Osteoblast (primary cell): Measurements from ENCODE around the gene IRF9. TPM values are rescaled to one million over a fixed set of nuclear protein-coding genes. Genes with fewer than 3 reads are reported as not detected.

Source experiments
- DNase-seq: peaks from one replicate; pipeline ENCODE4 v3.0.0; 2011; ENCODE audit warnings: low spot score, mixed read lengths; ENCODE audit not compliant: insufficient read length; ENCODE audit errors: missing footprints
- H2AFZ ChIP-seq: 2 replicates; pipeline ENCODE4 v1.6.0; 2011; ENCODE audit warnings: mild to moderate bottlenecking, low read length
- H3K27ac ChIP-seq: 2 replicates; pipeline ENCODE4 v1.5.1; 2011; ENCODE audit warnings: mild to moderate bottlenecking, low read depth, low read length, moderate library complexity
- H3K27me3 ChIP-seq: 2 replicates; pipeline ENCODE4 v1.6.0; 2012; ENCODE audit warnings: mild to moderate bottlenecking, control low read depth, inconsistent platforms, low read length, moderate library complexity; ENCODE audit not compliant: insufficient read depth
- H3K36me3 ChIP-seq: 2 replicates; pipeline ENCODE4 v1.5.1; 2011; ENCODE audit warnings: mild to moderate bottlenecking, low read length, control low read depth, moderate library complexity; ENCODE audit not compliant: insufficient read depth
- H3K4me1 ChIP-seq: 2 replicates; pipeline ENCODE4 v1.5.1; 2011; ENCODE audit warnings: mild to moderate bottlenecking, low read length, control low read depth, moderate library complexity; ENCODE audit not compliant: insufficient read depth
- H3K4me2 ChIP-seq: 2 replicates; pipeline ENCODE4 v1.6.0; 2011; ENCODE audit warnings: mild to moderate bottlenecking, low read length; ENCODE audit not compliant: insufficient read depth
- H3K4me3 ChIP-seq: fragments of 200-600 bp; sonication (generic); 3 replicates; pipeline ENCODE4 v1.5.1; 2012; ENCODE audit warnings: mild to moderate bottlenecking, low read length, inconsistent platforms; ENCODE audit not compliant: insufficient read depth
- H3K79me2 ChIP-seq: 2 replicates; pipeline ENCODE4 v1.6.0; 2012; ENCODE audit warnings: mild to moderate bottlenecking, low read length, control low read depth, inconsistent platforms; ENCODE audit not compliant: insufficient read depth
- H3K9me3 ChIP-seq: 2 replicates; pipeline ENCODE4 v1.5.1; 2011; ENCODE audit warnings: low read depth, low read length, control low read depth
- H4K20me1 ChIP-seq: 2 replicates; pipeline ENCODE4 v1.6.0; 2012; ENCODE audit warnings: mild to moderate bottlenecking, low read length, control low read depth; ENCODE audit not compliant: insufficient read depth
- total RNA-seq: library from RNA; depleted of rRNA; stranded (reverse); fragments of >200 nt; gene quantifications from 2 replicates; pipeline ENCODE4 v1.2.3, GENCODE V29; 2012
- TF ChIP-seq, protein P1 (sequence below): IDR thresholded peaks from 2 replicates; pipeline ENCODE4 v1.5.1; 2011; ENCODE audit warnings: mild to moderate bottlenecking, low read depth, low read length, moderate library complexity; ENCODE audit errors: extremely low read depth

The IRF9 gene
- total RNA-seq, 1 donor = 117 TPM

DNA sequence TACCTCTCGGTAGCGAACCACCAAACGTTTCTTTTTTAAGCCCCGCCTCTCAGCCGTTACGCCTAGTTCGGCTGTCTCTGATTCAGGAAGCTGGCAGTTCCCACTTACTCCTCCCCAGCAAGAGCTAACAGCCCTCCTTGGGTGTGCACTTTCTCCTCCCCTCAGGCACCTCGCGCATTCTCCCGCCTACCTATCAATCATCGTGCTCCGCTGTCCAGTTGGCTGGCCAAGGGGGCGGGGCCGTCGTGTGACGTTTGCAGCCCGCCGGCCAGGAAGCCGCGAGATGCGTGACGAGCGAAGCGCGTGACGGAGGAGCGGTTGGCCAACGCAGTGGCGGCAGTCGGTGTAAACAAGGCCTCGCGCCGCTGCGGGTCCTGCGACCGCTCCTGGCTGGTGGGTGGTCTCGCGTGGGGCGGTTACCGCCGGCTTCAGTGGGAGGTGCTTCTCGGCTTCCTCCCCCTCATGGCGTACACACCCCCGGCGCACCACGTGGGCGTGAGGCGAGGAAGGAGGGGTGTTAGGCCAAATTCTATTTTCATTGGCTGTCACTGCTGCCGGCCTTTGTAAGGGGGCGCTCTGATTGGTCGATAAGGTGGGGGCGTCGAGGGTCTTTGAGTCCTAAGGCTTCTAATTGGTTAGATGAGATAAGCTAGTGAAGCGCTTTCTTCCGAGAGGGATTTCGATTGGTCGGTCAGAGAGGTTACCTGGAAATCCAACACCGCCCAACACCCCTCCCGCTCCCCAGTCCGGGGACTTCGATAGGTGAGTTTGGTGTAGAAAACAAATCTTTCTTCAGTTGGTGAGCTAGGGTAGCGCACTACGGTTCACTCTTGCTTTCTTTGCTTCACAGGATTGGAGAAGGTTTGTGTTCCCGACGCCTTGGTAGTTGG, 46.3 kb upstream of the IRF9 start, which contains the start of the genes DCAF11 and NRL:
DCAF11 (plus strand) TSS at position 246 of the 890 bp plus-strand sequence. CDS start 818 bp downstream, outside the sequence.
NRL (minus strand) TSS at position 418 of the 890 bp plus-strand sequence. CDS start 32,101 bp downstream, outside the sequence.
- H3K79me2 ChIP-seq = peaks cover 13% of the 10 kb centered on the region
- H3K4me1 ChIP-seq = peaks cover 14% of the 10 kb centered on the region
- no peaks in the 10 kb centered on the region for H3K9me3 ChIP-seq
- peak within 1 kb of the TSS; percentile 82 for H3K4me3 ChIP-seq
- peak; percentile 99 for DNase-seq
- peak within 1 kb of the TSS; percentile 96 for H3K4me2 ChIP-seq
- H4K20me1 ChIP-seq = no peaks in the 10 kb centered on the region
- H3K27ac ChIP-seq = peak within 1 kb of the TSS; percentile 98
- peaks cover 27% of the 10 kb centered on the region for H3K36me3 ChIP-seq
- no peaks in the 10 kb centered on the region for H3K27me3 ChIP-seq
- TF ChIP-seq, protein P1, sequence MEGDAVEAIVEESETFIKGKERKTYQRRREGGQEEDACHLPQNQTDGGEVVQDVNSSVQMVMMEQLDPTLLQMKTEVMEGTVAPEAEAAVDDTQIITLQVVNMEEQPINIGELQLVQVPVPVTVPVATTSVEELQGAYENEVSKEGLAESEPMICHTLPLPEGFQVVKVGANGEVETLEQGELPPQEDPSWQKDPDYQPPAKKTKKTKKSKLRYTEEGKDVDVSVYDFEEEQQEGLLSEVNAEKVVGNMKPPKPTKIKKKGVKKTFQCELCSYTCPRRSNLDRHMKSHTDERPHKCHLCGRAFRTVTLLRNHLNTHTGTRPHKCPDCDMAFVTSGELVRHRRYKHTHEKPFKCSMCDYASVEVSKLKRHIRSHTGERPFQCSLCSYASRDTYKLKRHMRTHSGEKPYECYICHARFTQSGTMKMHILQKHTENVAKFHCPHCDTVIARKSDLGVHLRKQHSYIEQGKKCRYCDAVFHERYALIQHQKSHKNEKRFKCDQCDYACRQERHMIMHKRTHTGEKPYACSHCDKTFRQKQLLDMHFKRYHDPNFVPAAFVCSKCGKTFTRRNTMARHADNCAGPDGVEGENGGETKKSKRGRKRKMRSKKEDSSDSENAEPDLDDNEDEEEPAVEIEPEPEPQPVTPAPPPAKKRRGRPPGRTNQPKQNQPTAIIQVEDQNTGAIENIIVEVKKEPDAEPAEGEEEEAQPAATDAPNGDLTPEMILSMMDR = no peak
- H2AFZ ChIP-seq = peak within 1 kb of the TSS; percentile 87

DNA sequence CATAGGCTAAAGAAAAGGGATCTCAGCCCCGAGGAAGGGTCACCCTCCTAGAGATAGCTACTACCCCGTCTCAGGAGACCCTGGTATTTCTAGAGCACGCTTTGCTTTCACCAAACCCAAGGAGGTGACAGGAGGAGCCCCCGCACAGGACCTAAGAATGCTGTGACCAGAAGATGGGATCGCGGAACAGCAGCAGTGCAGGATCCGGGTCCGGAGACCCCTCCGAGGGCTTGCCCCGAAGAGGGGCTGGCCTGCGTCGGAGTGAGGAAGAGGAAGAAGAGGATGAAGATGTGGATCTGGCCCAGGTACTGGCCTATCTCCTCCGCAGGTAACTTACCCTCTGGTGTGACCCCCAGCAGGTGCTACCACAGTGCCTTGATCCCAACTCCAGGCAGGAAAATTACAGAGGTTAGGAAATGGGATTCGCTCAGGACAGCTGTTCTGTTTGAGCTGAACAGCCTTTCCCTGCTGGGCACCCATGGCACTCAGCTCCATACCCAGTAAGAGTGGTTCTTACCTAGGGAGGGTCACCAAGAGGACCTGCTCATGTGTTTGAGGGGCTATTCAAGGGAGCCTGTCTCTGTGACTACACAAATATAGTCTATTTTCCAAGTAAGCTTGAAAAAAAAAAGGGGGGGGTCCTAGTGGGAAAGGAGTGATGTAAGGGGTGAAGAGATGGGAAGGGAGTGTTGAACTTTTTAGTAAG, 45.5 kb upstream of the IRF9 start:
- peak overlapping the region; percentile 98 for H3K27ac ChIP-seq
- H3K4me1 ChIP-seq = peaks cover 14% of the 10 kb centered on the region
- peak overlapping the region; percentile 82 for H3K4me3 ChIP-seq
- peak overlapping the region; percentile 87 for H2AFZ ChIP-seq
- H4K20me1 ChIP-seq = no peaks in the 10 kb centered on the region
- peak overlapping the region; percentile 96 for H3K4me2 ChIP-seq
- H3K79me2 ChIP-seq = peaks cover 13% of the 10 kb centered on the region
- TF ChIP-seq, protein P1 = no peak
- DNase-seq = peak; percentile 67
- no peaks in the 10 kb centered on the region for H3K27me3 ChIP-seq
- H3K9me3 ChIP-seq = no peaks in the 10 kb centered on the region
- peaks cover 30% of the 10 kb centered on the region for H3K36me3 ChIP-seq

DNA sequence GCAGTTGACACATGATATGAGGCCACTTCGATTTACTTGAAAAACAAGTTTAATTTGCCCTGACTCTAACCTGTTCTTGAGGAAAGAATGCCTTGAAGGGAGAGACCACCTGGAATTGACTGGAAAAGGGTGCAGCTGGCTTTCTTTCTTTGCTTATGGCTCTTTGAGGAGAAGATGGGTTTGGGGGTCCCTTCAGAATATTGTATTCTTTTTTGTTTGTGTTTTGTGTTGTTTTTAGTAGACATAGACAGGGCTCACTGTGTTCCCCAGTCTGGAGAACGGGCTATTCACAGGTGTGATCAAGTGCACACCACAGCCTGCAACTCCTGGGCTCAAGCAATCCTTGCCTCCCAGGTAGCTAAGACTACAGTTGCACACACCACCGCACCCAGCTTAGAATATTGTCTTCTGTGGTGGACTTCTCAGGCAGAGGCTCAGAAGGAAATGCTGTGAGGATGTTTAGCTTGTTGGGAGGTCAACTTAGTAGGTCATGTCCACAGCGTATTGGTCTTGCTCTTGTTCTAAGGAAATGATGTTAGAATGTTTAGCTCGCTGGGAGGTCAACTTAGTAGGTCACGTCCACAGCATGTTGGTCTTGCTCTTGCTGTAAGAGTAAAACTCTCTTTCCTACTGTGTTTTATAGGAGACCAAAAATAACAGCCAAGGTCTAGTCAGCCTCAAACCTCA, 44.8 kb upstream of the IRF9 start:
- peak overlapping the region; percentile 82 for H3K4me3 ChIP-seq
- DNase-seq = no peak
- no peaks in the 10 kb centered on the region for H4K20me1 ChIP-seq
- H3K27me3 ChIP-seq = no peaks in the 10 kb centered on the region
- TF ChIP-seq, protein P1 = no peak
- H3K4me2 ChIP-seq = peak overlapping the region; percentile 96
- no peak overlapping the region for H2AFZ ChIP-seq
- peaks cover 14% of the 10 kb centered on the region for H3K4me1 ChIP-seq
- H3K9me3 ChIP-seq = no peaks in the 10 kb centered on the region
- H3K36me3 ChIP-seq = peaks cover 36% of the 10 kb centered on the region
- H3K27ac ChIP-seq = no peak overlapping the region
- peaks cover 13% of the 10 kb centered on the region for H3K79me2 ChIP-seq
